HG03159 (cell line): Measurements from ENCODE around the gene KCNC1.

Source experiments
- ATAC-seq: cut with Tn5 transposase; IDR thresholded peaks from one replicate; pipeline ENCODE4 v1.9.1; 2021; ENCODE audit warnings: mild to moderate bottlenecking, moderate library complexity; ENCODE audit not compliant: unreplicated experiment

KCNC1 gene

DNA sequence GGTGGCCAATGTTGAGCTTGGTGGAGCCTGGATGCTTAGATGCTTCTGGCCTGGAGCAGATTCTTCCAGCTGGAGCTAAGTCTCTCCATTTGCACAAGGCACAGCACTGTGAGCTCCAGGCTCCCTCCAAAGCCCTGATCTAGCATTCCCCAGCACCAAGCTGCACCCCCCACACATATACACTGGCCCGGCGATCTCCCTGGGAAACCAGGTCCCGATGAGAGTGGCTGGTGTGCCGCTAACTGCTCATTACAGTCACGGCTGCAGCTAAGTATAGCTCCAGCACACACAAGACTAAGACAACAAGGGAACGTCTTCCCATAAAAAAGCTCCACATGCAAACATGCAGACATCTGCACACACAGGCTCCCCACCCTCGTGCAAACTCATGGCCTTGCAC is 17.6 kb downstream of the KCNC1 start:
- no peak for ATAC-seq

DNA sequence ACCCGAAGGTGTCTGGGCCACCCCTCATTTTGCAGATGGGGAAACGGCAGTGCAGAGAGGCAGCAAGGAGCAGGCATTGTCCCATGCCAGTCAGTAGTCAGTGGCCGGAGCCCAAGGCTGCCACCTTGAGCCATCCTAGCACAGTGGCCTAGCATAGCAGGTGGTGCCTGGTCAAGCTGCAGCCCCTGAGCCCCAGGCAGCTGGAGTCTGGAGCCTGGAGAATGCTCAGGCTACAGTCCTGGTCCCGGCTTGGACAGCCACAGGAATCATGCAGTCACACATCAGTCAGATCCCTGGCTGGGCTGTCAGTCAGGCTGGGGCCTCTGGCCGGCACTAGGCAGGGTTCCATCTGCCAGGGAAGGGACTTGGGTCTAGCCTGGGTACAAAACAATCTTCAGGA is 18.6 kb downstream of the KCNC1 start:
- no peak for ATAC-seq

DNA sequence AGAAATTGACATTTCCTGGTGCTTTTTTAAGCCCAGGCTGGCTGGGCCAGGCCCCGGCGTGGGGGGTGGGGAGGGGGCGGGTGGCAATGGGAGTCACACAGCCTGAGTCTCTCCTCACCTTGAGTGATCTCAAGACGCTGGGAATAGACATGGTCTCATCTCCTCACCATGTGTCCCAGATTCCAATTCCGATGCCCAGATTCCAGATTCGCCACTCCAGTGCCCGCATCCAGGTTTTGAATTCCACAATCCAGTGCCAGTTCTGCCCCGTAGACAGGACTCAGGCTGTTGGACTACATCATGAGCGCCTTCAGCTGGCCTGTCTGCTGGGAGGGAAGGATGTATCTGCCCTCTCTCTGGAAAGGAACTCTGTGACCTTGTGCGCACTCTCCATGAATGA is 19.1 kb downstream of the KCNC1 start:
- no peak for ATAC-seq

DNA sequence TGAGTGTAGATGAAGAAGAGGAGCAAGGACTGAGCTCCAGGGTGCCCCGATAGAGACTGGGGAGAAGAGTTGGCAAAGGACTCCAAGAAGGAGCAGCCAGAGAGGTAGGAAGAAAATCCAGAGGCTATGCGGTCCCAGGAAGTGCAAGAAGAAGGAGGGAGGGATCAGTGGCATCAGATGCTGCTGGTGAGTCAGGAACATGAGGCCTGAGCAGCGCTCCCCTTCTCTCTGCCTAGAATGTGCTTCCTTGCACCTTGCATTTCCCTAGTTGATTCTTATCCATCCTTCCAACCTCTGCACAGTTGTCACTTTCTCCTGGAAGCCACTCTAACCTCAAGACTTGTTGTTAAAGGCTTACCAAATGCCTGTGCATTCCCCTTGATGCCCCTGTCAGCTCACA is 21.3 kb downstream of the KCNC1 start:
- ATAC-seq, result no peak

DNA sequence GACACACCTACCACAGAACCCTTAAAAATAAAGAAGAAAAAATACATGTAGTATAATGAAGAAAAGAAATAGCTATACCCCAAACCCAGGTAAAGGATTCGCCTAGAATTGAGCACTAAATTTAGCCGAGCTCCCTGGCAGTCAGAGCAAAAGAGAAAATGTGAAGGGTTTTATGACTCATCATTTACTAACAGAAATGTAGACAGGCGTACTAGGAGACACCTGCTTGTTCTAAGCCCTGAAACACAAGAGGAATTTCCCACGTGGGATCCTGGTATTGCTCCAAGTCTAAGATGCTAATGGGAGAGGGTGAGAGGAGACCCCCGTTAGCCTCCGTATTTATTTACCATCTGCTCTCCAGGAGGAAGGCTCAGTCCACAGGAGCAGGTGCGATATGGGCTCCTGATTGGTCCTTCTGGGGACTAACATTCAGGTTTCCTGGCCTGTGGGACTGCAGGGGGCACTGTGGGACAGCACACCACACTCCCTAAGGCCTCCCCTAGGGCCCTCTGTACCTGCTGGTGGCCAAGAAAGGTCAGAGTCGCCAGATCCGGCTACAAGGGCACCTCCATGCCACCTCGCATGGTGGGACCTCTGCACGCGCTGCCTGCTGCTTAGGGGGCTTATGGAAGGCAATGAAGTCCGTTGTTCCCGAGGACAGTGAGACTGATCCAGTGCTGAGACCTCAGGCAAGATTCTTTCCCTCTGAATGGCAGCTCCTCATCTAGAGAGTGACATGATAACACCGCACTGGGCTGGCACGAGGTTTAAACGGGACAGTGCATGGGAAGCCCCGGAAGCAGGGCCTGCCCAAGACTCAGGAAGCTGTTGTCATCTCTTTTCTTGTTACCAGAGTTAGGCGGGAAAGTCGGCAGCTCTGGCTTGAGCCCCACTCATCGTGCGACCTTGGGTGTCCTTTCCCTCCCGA is 25.8 kb downstream of the KCNC1 start:
- ATAC-seq, result peak; percentile 73

DNA sequence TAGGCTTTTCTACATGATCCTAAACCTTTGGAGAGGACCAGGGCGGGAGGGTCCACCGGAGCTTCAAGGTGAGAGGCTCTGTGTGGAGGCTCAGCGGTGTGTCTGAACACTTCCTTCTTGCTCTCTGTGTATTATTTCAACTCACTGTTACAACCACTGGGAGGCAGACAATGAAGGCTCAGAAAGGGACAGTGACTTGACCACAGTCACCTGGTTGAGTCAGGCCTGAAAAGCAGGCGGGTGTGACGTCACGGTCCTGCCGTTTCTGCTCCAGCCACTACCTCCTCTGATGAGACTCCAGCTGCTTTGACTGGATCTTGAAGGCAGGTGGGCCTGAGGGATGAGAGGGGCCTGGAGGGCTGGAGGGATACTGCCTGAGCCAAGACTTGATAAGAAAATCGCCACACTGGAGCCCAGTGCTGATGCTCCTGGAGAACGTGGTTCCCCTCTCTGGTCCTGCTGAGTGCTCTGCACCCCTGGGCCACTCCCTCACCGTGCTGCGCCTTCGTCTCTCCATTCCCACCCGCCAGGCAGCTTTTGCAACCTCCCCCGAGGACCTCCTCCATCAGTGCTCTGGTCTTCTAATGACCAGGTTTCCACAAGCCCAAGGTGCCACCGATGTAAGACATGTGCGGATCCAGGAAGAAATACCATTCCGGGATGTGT is 27.9 kb downstream of the KCNC1 start:
- ATAC-seq, result no peak

DNA sequence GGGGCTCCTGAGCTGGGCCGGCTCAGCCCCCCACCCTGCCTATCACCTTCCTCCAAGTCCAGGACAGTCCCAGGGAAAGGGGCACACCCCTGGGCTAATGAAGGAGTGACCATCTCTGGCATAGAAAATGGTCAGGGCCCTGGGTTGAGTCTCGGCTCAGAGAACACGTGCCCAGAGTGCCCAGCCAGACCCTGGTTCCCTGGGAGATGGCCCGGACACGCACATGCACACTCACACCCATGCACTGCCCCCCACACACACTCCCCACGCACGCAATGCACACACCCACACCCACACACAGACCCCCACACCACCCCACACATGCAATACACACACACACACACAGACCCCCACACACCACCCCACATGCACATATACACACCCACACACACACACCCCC is 28.7 kb downstream of the KCNC1 start:
- ATAC-seq, result no peak

- ATAC-seq, result no peak
These were observed 29.1 kb downstream of the KCNC1 start for GRCh38 chr11:17763703-17764102.

DNA sequence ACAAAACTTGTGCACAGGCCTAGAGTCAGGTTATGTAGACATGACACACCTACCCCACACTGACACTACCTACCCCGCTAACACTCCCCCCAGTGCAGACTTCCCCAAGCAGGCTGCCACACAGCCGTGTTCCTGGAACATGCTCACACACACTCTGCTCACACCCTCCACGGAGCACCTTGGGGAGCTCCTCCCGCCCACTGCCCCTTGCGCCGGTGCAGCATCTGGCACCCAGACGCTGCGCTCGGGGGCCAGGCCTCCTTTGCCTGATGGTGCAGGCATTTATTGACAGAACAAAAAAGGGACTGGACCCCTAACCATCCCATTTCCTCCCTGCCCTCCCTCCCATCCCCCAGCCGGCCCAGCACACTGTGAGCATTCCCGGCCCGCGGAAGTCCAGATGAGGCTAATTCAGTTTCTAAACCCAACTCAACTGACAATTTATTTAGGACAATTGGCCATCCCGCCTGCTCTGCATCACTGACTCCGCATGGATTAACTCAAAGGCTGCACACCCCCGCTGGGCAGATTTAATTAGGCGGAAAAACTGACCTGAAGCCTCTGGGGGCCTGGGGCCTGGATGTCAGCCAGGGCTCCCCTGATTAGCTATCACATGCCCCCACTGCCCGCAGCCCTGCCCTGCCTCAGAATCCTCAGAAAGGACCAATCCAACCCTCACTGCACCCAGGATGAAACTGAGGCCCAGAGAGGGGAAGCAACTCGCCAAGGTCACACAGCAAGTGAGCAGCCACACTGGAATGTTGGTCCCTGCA is 30.1 kb downstream of the KCNC1 start:
- ATAC-seq, result no peak

- no peak for ATAC-seq
These were observed 30.9 kb downstream of the KCNC1 start for GRCh38 chr11:17765356-17766072.

DNA sequence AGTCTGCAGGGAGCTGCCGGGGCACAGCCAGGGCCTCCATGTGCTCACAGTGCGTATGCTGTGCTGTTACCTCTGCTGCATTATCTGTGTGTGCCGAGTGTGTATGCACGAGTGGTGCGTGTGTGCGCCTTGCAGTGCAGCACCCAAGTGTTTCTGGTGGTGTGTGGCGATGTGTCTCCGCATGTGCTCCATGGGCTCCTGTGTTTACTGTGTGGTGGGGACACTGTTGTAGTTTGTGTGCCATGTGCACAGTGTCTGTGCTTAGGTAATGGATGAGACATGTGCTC is 31.4 kb downstream of the KCNC1 start:
- no peak for ATAC-seq

GRCh38 chr11:17766590-17766989 is 32.0 kb downstream of the KCNC1 start:
- no peak for ATAC-seq

DNA sequence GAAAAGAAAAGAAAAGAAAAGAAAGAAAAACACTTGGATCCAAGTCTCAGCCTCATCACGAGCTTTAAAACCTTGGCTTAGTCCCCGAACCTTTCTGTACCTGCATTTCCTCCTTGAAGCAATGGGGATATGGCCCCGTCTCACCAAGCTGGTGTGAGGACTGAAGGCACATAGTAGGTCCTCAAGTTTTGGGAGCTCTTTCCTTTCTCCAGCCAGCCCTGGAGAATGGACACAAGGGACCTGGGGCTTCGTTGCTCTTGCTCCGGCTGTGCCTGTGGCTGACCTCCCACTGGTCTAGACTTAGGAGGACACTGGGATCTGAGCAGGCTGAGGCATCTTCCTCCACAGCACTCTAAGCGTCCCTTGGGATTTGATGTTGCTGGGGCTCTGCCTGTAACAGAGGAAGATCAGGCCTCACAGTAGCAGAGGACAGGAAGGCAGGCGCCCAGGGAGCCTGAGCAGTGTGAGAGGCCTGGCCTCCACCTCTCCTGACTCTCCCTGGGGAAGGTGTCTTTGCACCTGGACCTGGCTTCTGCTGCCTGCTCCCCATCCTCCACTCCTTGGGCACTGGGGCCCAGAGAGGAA is 32.8 kb downstream of the KCNC1 start:
- no peak for ATAC-seq

DNA sequence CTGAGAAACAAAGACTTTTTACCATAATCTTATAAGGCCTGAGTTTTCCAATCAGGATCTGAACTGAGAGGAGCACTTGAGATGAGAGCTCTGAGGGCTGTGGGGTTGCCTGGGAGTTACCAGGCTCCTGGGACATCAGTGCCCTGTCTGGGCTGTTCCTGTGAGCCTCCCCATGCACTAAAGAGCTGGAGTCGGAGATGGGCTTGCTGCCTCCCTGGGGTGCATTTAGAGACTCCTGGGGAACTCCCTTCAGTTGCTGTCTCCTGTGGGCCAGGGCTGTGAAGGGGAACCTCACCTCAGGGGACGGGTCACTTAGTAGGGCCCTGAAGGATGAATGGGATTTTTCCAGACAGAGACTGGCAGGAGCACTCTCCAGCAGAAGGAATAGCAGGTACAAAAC is 33.3 kb downstream of the KCNC1 start:
- ATAC-seq, result no peak

GRCh38 chr11:17768547-17768946 is 34.0 kb downstream of the KCNC1 start:
- ATAC-seq, result no peak

- ATAC-seq, result no peak
These were observed 34.6 kb downstream of the KCNC1 start for GRCh38 chr11:17769218-17769617.

GRCh38 chr11:17770048-17770652 is 35.6 kb downstream of the KCNC1 start:
- ATAC-seq, result no peak

DNA sequence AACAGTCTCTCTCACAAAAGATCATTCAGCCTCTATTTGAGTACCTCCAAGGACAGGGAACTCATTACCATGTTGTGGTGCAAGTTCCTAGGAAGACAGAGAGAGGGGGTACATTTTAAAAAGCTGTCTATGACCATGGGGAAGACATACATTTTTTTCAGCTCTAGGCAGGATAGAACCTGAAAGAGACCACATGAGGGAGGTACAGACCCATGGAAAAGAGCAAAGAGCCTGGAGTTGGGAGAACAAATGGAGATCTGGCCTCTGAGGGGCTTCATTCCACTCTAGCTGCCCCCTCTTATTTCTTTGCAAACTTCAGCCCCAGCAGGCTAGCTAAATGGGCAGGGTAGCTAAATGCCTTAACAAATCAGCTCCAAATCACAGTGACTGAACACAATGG is 36.3 kb downstream of the KCNC1 start:
- ATAC-seq, result no peak

DNA sequence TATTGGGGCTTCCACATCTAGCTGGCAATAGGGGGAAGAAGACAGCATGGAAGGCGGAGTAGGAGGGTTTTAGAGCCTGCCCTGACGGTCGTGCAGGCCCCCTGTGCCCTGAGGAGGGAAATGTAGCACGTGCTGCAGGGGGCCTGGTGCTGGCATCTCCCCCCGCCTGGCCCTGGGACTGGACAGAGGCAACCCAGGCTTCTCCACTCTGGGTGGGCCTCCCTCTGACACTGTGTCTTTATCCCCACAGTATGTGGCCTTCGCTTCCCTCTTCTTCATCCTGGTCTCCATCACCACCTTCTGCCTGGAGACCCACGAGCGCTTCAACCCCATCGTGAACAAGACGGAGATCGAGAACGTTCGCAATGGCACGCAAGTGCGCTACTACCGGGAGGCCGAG is 36.8 kb downstream of the KCNC1 start:
- no peak for ATAC-seq

- ATAC-seq, result no peak
These were observed 37.3 kb downstream of the KCNC1 start for GRCh38 chr11:17771841-17772401.
